Endometrial microvascular endothelial cells (primary cell): ENCODE data around the gene SPTBN2. TPM values are rescaled to one million over a fixed set of nuclear protein-coding genes. Genes with fewer than 3 reads are reported as not detected.

Source experiments
- in situ Hi-C: cut with HindIII; loops from 2 replicates; pipeline ENCODE4 v1.10.0; 2017; ENCODE audit warnings: low sequenced_read_pairs, low pct_unique_long_range_greater_than_20kb; ENCODE audit errors: inconsistent ontology term
- total RNA-seq: library from RNA; depleted of rRNA; stranded (reverse); fragments of >200 nt; gene quantifications from one replicate; pipeline ENCODE4 v1.2.3, GENCODE V29; 2015; ENCODE audit errors: inconsistent ontology term

SPTBN2 gene
- total RNA-seq, 1 donor from 2014 or later: 59.2 TPM

DNA sequence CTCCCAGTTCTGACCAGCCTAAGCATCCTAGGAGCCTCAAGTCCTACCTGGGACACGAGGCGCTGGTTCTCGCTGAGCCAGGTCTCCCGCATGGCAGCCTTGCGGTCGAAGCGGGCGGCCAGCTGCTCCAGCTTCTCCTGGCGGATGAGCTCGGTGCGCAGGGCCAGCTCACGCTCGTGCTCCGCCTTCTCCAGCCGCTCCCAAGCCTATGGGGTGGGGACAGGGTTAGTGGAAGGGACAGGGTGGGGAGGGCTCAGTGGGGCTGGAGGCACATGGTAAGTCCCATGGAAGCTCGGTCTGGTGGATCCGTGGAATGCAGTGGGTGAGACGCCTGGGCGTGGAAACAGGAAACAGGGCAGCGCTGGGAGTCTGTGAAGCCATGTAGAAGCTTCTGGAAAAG is 20.9 kb downstream of the SPTBN2 start:
- in situ Hi-C loops: no loop called here

DNA sequence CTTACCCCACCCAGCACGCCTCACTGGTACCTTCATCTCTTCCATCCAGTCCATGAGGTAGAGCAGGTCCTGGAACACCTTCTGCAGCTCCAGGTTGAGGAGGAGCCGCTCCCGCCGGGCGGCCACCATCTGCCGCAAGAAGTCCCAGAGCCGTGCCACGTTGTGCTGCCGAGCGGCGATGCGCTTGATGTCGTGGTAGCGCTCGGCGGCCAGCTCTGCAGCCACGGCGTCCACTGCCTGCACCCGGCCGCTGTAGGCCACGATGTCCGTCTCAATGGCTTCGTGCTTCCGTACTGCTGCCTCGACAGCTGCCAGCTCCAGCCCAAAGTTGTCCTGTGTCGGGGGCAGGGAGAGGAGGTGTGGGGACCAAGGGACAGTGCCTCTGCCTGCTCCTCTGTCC is 21.5 kb downstream of the SPTBN2 start:
- in situ Hi-C loops: no loop called here

DNA sequence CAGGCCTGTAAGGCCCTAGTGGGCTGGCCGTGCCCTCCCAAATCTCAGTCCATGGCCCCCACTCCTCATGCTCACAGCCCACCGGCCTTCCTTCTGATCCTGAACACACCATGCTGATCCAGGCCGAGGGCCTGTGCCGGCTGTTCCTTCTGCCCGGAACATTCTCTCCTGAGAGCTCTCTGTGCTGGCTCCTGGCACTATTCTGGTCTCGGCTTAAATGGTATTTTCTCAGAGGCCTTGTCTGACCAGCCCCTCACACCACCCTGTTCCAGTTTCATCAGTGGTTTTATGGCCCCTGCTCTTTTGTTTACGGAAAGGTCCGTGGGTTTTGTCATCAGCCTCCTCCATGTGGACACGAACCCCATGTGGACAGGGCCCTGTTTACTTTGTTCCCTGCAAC is 22.0 kb downstream of the SPTBN2 start:
- in situ Hi-C loops: no loop called here

DNA sequence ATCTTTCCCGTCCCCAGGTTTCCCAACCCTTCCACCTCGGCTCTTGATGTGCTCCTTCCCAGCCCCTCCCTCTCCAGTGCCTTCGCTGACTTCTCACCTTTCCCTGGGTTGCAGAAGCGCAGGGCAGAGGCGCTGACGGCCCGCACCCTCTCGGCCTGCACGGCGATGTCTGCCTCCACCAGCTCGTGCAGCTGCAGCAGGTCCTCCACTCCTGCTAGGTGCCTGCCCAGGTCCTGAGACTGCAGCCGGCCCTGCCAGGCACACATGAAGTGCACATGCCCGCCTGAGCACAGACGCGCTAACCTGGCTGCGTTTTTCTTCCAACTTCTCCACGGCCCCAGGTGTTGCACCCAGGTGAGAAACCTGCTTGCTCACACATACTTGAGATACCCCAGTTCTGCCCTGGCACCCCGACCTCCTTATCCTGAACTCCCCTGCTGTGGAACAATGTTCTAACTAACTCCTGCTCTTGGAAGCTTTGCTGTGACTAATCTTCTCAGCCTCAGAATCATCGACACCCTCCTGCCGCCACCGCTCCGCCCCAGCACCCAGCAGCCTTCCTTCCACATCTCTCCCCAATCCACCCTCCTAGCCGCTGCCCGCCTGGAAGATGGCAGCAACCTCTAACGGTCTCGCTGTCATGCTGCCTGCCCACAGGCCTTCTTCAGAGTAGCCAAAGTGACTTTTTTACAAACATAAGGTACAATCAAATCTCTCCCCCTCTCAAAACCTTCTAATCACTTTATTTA is 23.3 kb downstream of the SPTBN2 start:
- in situ Hi-C loops: no loop called here

DNA sequence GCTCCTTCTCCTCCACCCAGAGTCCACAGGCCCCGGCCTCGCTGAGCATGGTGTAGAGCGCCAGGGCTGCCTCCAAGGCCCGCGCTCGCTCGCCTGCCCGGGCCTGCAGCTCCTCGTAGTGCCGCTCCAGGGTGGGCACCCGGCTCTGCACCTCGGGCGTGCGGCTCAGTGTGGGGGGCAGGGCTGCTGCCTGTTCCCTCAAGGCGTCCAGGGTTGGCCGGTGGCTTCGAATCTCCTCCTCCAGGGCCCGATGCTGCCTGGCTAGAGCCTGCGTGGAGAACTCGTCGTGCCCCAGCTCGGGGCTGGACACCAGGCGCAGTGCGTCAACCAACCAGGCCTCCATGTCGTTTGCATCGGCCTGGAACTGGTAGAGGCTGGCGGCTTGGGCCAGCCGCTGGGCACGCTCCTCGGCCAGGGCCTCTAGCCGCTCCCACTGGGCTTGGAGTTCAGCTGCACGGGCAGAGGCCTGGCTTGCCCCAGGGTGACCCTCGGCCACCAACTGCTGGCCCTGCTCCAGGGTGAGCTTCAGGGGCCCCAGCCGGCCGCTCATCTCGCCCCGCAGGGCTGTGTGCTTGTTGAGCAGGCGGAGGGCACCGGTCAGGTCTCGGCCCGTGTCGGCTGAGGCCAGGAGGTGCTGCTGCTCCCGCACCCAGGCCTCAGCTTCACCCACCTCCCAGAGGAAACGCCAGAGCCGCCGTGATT is 24.2 kb downstream of the SPTBN2 start:
- in situ Hi-C loops: no loop called here

DNA sequence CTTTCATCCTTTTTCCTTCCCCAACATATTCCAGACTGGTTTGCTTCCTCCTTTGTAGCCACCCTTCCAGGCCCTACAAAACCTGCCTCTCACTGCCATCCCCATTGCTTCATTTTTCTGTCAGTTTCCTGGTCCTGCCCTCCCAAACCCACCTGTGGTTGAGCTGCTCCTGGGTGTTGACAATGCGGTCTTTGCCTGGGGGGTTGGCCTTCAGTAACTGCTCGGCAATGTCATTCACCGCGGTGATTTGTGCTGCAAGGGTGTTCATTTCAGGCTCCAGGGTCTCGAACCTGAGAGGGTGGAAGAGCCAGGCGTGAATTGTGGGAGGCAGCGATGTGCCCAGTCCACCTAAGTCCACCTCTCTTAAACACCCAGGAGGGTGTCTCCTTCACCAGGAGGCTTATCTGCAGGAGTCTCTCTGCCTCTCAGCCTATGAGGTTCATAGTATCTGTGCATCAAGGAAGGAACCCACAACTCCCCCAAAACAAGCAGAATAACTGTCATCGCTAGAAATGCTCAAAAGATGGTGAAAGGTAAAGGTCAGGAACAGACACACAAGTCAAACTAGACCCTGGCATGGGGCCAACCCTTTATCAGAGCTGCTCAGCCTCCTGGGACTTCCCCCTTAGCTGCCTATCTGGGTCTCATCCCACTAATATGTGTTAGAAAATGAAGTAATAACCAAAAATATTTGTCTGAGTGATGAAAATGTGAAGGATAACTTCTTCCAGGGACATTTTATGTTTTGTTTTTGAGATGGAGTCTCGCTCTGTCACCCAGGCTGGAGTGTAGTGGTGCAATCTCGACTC is 27.4 kb downstream of the SPTBN2 start:
- in situ Hi-C loops: no loop called here

DNA sequence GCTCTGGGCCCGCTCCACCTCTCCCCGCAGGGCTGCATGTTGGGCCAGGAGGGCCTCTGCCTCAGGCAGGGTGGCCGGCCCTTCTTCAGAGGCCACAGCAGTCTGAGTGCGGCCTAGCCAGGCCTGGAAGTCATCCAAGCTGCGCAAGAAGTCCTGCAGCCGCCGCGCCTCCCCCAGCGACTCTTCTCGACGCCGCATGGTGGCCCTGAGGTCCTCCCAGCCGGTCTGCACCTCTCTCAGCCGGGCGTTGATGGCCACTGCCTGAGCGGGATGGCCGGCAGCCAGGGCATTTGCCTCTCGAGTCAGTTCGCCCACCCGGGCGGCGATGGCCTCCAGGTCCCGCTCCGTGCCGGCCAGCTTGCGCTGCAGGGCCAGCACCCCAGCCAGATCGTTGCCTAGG is 28.3 kb downstream of the SPTBN2 start:
- in situ Hi-C loops: no loop called here

DNA sequence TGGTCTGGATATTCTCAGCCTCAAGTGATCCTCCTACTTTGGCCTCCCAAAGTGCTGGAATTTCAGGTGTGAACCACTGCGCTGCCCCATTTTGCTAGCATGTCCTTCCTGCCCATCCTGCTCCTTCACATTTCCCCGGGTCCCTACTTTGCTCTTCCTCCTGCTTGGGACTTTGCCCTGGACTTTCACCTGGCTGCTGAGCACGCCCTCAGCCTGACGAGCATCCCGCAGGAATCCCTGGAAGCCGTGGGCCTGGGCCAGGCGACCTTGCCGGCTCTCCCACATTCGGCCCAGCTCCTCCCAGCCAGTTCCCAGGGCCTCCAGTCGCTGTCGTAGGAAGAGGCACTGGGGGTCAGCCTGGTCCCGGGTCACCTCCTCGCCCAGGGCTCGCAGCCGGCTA is 28.7 kb downstream of the SPTBN2 start:
- in situ Hi-C loops: no loop called here

DNA sequence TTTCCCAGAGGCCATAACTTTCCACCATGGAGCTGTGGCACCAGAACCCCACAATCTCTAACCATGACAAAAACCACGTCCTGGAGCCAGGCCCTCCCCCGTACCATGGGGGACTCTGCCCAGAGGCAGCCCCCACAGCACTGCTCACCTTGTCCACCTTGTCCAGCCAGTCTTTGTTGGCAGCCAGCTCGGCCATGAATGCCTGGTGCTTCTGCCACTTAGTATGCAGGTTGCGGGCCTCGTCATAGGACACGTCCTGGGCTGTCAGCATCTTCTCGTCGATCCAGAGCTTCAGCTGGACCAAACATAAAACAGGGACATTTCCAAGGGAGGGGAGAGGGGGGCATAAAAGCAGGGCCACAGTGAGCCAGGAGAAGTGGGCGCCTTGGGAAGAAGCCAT is 30.5 kb downstream of the SPTBN2 start:
- in situ Hi-C loops: loop anchor here (25.0 kb wide), 1 partner anchor 286 kb away; the partner anchor contains the start of gene NPAS4

DNA sequence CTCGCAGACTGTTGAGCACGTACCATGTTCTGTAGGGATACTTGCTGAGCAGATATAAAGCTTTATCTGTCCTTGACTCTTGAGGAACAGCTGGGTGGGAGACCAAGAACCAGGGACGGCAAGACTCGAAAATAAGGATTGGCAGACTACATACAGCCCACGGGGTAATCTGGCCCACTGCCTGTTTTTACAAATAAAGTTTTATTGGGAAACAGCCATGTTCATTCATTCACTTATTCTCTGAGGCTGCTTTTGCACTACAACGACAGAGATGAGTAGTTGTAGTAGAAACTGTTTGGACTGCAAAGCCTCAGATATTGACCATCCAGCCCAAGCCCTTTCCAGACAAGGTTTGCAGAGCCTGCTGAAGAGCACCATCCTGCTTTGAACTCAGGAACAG is 31.0 kb downstream of the SPTBN2 start:
- in situ Hi-C loops: loop anchor here (25.0 kb wide), 1 partner anchor 286 kb away; the partner anchor contains the start of gene NPAS4

DNA sequence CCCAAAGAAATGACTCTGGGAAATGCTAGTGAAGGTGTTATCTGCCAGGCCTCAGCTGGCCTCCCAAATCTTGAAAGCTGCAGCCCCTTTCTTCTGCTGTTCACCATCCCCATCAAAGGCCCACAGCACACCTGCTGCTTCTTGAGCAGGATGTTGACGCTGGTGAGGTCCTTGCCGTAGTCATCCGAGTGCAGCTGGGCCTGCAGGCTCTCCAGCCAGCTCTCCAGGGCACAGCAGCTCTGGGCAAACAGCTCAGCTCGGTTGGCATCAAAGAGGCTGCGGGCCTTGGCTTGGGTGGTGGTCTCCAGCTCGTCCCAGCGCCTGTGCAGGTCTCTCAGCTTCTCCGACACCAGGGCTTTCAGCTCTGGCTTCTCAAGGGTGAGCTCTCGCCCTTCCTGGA is 32.9 kb downstream of the SPTBN2 start:
- in situ Hi-C loops: loop anchor here (25.0 kb wide), 1 partner anchor 284 kb away; the partner anchor contains the start of gene NPAS4

DNA sequence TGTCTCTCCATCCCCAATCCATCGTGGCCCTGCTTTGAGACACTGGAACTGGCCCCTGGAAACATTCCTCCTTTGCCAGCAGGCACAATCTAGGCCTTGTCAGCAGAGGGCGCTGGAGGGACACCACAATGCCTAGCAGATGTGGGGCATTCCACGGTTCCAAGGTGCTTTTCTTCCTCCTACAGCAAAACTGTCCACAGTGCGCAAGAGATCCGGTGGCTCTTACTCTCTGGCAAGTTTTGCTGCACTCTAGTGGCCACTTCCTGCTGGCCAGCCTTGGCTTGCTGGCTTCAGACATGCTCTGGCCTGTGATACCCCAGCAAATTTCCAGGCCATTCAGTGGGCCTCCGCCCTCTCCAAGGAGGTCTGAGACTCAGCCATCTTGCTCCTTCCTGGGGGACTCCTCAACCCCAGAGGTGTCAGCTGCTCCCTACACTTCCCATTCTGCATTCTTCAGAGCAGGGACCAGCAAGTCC is 34.2 kb downstream of the SPTBN2 start:
- in situ Hi-C loops: loop anchor here (25.0 kb wide), 1 partner anchor 282 kb away; the partner anchor contains the start of gene NPAS4

DNA sequence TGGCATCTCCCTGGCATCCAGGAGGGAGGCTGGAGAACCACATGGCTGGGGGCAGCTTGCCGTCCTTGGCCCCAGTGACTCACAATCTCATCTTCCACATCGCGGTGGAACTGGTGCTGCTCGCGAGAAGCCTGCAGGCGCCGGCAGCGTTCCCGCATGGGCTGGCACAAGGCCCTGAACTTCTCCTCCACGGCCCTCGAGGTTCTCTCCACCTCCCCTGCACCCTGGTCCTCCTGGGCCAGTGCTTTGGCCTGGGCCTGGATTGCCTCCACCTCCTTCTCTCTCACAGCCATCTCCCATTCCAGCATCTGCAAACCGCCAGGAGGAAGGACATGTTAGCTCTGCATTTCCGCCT is 35.0 kb downstream of the SPTBN2 start:
- in situ Hi-C loops: loop anchor here (25.0 kb wide), 1 partner anchor 282 kb away; the partner anchor contains the start of gene NPAS4

DNA sequence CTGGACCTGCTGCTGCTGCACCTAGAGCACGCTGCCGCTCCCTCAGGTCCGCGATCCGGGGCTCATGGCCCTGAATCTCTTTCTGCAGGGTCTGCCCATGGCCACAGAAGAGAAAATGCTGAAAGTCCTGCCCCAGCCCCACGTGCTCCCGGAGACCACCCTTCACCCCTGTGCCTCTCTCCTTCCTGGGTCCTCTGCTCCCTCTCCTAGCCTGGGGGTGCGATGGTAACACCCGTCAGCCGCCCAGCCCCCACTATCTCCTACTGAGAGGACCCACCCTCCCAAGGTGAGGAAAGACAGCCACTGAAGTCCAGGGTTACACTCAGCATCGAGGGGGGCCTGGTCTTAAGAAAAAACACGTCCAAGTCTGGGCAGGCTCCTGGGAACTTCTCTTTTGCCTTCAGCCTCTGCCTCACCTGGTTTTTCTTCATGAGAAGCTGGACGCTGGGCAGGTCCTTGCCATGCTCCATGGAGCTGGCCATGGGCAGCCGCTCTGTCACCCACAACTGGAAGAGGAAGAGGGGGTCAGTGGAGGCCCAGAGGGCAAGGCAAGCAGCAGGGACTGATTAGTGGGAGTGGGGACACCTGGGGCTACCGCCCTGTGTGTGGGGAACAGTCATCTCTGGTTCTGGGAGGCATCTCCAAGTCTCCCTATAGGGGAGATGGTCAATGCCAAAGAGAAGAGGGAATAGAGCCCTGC is 35.5 kb downstream of the SPTBN2 start:
- in situ Hi-C loops: loop anchor here (25.0 kb wide), 1 partner anchor 281 kb away; the partner anchor contains the start of gene NPAS4

DNA sequence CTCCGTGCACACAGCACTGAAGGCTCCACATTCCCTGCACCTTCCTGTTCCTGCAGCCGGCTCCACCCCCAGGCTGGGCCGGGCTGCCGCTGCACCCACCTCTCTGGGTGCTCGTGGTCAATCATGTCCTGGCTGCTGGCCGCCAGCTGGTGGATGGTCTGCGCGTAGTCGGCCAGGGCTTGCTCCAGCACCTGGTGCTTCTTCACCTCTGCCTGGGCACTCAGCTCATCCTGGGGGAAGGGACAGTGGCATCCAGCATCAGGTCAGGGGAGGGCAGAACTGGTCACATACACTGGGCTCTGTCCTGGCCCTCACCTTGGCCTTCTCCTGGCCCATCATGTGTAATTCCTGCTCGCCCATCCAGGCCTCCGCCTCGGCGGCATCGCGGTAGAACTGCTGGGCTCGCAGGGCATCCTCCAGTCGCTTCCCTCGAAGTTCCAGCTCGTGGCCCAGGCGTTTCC is 36.1 kb downstream of the SPTBN2 start:
- in situ Hi-C loops: loop anchor here (25.0 kb wide), 1 partner anchor 281 kb away; the partner anchor contains the start of gene NPAS4

DNA sequence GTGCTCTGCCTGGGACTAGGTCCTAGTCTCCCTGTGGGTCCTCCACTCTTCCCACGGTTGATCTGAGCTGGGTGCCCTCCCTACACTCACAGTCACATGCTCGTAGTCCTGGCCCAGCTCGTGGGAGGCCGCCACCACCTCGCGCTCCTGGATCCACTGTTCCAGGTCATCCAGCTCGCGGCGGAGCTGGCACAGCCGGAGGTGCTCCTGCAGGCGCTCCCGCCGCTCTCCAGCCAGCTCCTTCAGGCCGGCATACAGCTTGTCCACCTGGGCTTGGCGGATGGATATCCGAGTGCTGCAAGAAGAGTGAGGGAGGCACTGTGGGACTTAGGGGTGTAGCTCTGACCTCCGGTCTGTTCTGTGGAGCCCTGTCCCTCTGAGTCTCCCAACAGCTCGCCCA is 36.6 kb downstream of the SPTBN2 start:
- in situ Hi-C loops: loop anchor here (25.0 kb wide), 1 partner anchor 280 kb away; the partner anchor contains the start of gene NPAS4

DNA sequence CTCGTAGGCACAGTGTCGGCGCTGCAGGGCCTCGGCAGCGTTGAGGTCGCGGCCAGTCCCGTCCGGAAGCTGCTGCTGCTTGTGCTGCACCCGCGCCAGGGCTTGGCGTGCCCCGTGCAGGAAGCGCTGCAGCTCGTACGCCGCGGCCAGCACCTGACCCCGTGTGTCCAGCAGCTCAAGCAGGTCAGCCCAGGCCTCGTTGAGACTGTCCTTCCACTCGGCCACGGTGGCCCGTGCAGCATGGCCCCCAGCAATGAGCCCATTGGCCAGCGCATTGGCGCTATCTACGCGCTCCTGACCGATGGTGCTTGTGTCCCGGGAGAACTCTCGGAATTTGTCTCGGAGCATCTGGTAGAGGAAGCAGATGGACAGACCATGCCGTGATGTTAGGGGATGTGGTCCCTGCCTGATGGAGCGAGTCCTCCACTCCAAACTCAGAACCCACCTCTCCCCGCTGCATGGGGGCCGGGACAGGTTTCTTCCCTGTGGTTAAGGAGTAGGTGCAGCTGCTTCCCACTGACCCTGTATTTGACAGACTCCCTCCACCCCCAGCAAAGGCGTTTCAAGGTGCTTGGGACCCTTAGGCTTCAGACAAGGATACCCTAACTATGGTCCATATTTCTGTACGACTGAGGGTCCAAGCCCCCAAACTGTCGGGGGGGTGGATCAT is 37.6 kb downstream of the SPTBN2 start:
- in situ Hi-C loops: loop anchor here (25.0 kb wide), 1 partner anchor 279 kb away; the partner anchor contains the start of gene NPAS4
